Posterior cingulate gyrus (tissue), 11 donors: Measurements from ENCODE around the gene AGBL1.

Experiments
- DNase-seq, 10 donors: peaks; one replicate each; pipeline versions ENCODE4 v3.0.0 to v3.0.0-alpha.2; 2020 to 2021; ENCODE audit warnings: mixed read lengths in 3 of 10
- intact Hi-C: fragments of 100-400 bp; cut with DNase I; formaldehyde crosslinking; loops from one replicate; pipeline ENCODE4 v1.15.1; 2023

The AGBL1 gene

GRCh38 chr15:86231864-86232721 is 152.4 kb downstream of the AGBL1 start:
- DNase-seq, result peak in 6 of 10 donors; percentile 16 to 82 (median 36)
- intact Hi-C loops, result loop anchor here (10.0 kb wide), 1 partner anchor 523 kb away; no protein-coding TSS in a partner anchor

DNA sequence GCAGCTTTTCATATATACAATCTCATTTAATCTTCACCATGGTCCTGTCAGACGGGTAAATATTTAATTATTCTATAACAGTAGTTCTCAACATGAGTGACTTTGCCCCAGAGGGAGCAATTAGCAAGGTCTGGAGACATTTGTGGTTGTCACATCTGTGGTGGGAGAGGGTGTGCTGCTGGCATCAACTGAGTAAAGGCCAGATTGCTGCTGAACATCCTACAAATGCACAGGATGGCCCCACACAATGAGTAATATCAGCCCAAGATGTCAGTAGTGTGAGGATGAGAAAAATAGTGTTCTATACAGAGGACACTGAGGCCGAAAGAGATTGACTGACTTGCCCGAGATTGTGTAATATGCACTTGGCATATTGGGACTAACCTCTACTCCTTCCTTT is 156.0 kb downstream of the AGBL1 start:
- intact Hi-C loops, result loop anchor here (10.0 kb wide), 1 partner anchor 519 kb away; no protein-coding TSS in a partner anchor
- DNase-seq, result no peak

- DNase-seq, result no peak
- intact Hi-C loops, result loop anchor here (10.0 kb wide), 1 partner anchor 518 kb away; no protein-coding TSS in a partner anchor
Observed at GRCh38 chr15:86236356-86237110, 156.9 kb downstream of the AGBL1 start.

GRCh38 chr15:86237111-86237500 is 157.4 kb downstream of the AGBL1 start:
- intact Hi-C loops, result loop anchor here (10.0 kb wide), 1 partner anchor 518 kb away; no protein-coding TSS in a partner anchor
- DNase-seq, result no peak

GRCh38 chr15:86247249-86247955 is 167.7 kb downstream of the AGBL1 start:
- intact Hi-C loops, result no loop called here

DNA sequence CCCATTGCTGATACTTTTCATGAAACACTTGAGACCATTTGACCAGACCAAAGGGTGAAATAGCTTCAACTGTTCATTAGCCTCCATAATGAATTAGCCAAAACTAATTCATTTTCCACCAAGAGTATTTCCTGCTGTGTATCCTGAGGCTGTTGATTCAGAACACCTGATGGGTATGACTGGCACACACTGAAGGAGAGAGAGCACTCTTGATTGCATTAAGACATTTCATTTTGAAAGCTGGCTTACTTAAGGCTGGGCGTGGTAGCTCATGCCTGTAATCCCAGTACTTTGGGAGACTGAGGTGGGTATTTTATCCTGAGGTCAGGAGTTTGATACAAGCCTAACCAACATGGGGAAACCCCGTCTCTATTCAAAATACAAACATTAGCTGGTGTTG is 175.6 kb downstream of the AGBL1 start:
- intact Hi-C loops, result no loop called here
- no peak for DNase-seq

More at GRCh38 chr15:86247249-86247955, 167.7 kb downstream of the AGBL1 start:
- peak in 1 of 10 donors; percentile 80 for DNase-seq

- intact Hi-C loops, result no loop called here
- no peak for DNase-seq
Observed at GRCh38 chr15:86256628-86257027, 177.0 kb downstream of the AGBL1 start.

- intact Hi-C loops, result no loop called here
- DNase-seq, result no peak
Observed at GRCh38 chr15:86259589-86259988, 179.9 kb downstream of the AGBL1 start.

- intact Hi-C loops, result no loop called here
- no peak for DNase-seq
Observed at GRCh38 chr15:86263230-86263629, 183.6 kb downstream of the AGBL1 start.

GRCh38 chr15:86266896-86267484 is 187.3 kb downstream of the AGBL1 start:
- intact Hi-C loops, result no loop called here

DNA sequence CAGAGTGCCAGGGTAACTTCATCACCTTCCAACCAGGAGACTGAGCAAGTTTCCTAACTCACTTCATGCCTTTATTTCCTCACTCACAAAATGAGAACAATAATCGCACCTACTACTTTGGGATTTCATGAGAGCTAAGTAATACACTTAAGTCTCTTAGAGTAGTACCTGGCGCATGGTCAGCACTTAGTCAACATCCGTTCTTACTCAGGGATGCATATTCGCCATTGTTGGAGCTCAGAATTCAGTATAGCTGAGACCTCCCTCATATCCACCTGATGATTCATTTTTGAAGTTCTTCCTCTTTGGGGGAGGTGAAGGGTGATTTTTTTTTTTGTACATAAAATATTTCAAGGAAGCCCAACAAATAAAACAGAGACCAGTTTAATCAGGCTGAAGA is 188.2 kb downstream of the AGBL1 start:
- DNase-seq, result no peak
- intact Hi-C loops, result no loop called here

More at GRCh38 chr15:86266896-86267484, 187.3 kb downstream of the AGBL1 start:
- DNase-seq, result no peak

DNA sequence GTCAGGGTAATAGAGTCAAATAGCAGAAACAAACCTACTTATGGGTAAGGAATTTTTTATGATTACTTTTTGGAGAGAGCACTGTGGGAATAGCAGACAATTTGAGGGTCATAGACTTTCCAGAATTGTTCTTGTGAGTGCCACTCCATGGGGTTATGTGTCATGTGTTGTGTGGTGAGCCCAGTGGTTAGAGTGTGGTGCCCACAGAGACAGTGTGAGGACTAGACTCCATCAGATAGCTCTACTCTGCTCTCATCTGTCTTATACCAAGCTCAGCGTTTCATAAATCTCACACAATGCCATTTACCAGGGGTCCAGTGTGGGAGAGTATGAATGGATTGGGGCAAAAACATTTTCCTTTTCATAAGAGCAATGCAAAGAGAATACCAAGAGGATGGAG is 188.9 kb downstream of the AGBL1 start:
- intact Hi-C loops, result no loop called here
- DNase-seq, result no peak

- intact Hi-C loops, result no loop called here
- DNase-seq, result no peak
Observed at GRCh38 chr15:86273309-86273708, 193.6 kb downstream of the AGBL1 start.

DNA sequence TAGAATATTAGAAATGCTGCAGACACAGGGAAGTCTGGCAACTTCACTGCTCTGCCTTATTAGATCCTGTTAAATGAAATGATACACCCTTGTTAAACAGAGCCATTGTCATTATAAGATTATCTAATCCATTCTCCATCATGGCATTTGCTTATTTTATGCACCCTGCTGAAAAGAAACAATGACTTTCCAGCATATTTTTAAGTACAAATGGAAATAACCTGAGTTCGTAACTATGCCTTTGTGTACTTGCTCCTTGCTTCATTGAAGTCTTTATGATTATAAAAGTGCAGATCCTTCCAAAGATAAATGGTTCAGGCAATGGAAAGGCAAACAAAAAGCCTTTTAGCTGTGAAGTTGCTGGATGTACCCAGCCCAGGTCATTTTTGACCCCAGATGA is 195.7 kb downstream of the AGBL1 start:
- DNase-seq, result no peak
- intact Hi-C loops, result no loop called here

DNA sequence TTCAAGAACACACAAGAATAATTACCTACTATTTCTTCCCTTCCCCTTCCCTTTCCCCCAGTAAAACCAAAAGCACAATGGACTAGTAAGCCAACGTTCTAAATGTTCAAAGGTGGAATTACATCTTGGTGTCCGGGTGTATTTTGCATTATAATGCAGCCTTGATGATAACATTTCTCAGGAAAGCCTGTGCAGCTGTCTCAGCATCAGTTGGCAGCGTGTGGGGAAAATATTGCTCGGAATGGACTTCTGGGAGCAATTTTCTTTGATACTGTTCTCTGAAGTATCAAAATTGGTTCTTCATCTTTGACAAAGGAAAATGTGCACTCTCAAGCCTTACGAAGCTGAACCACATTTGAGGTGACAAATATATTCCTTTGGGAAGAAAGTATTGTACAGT is 198.9 kb downstream of the AGBL1 start:
- intact Hi-C loops, result no loop called here

GRCh38 chr15:86284635-86285034 is 205.0 kb downstream of the AGBL1 start:
- DNase-seq, result no peak
- intact Hi-C loops, result no loop called here

More for the DNA sequence above, 198.9 kb downstream of the AGBL1 start:
- DNase-seq, result no peak

DNA sequence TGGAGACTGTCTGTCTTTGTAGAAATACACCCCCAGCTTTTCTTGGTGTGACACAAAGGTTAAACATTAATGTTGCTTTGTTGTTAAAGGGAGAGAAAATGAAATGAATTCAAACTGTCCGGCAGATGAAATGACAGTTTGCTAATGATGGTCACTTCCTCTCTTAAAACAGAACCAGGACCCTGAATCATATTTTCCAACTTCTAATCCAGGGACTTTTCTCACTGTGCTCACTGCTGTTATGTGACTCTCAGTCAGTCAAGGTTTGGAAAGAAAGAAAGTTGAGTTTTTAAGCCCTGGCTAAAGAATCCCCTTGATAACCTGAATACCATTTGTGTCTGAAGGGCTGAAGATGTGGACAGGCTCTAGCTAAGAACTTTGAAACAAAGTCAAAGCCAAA is 215.8 kb downstream of the AGBL1 start:
- intact Hi-C loops, result no loop called here
- no peak for DNase-seq

GRCh38 chr15:86296769-86297168 is 217.1 kb downstream of the AGBL1 start:
- DNase-seq, result no peak
- intact Hi-C loops, result no loop called here

DNA sequence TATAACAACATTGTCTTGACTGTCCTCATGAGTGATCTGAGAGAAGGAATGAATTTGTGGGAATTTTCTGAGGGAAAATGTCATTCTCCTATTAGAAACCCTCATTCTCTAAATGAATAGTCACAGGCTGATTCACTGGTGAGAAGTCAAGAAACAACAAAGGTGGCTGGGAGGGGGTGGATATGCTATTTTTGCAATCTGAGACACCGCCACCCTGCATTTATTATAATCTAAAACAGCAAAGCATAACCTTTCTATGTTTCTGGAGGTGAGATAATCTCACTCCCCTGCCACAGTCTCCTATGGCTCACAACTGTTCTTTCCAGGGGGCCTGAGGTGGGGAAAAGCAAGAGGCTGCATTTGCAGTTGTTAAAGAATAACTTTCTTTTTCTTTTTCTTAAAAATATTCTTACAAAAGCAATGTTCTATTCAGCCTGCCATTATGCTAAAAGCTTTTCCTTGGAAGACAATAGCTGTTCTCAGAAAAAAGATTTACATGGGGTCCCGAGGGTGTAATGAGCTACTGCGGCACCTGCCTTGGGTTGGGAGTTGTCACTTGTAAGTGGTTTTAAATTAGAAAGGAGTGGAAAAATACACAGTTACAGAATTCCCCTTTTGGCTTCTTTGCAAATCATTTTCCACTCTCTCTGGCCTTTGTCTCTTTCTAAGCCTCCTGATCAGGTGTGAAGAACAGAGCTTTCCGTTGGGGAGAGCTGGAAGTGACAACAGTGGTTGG is 220.9 kb downstream of the AGBL1 start:
- intact Hi-C loops, result no loop called here
- DNase-seq, result no peak
